Naive B cell (primary cell): ENCODE measurements around the gene TRIM61. TPM values are rescaled to one million over a fixed set of nuclear protein-coding genes. Genes with fewer than 3 reads are reported as not detected.
A peak's percentile ranks its signal among the peaks of the same experiment; 100 is the strongest.
"Not testable (repeated sequence)": the region's sequence is repeated elsewhere in the genome, so short reads cannot be mapped to it uniquely, and the experiment has no call there.

Source experiments
- ATAC-seq, 2 donors: fragments of 150-1000 bp; cut with Tn5 transposase; 2 replicates each; pipeline ENCODE4 v1.10.0; 2021; ENCODE audit warnings: low read depth in 2 of 2, mild to moderate bottlenecking in 2 of 2, moderate library complexity in 2 of 2
- DNase-seq: peaks from one replicate; pipeline ENCODE4 v3.0.0; 2022
- H3K27ac Mint-ChIP-seq, 6 donors: one replicate each; pipeline ENCODE4 v1.8.0; 2020 to 2022; ENCODE audit warnings: mild to moderate bottlenecking in 6 of 6, mixed read lengths in 6 of 6, moderate library complexity in 5 of 6, inconsistent platforms in 2 of 6
- H3K27me3 Mint-ChIP-seq, 3 donors: one replicate each; pipeline ENCODE4 v1.8.0; 2021 to 2022; ENCODE audit warnings: mixed read lengths in 3 of 3, mild to moderate bottlenecking in 1 of 3
- H3K36me3 Mint-ChIP-seq, 2 donors: one replicate each; pipeline ENCODE4 v1.8.0; 2020 to 2022; ENCODE audit warnings: mixed read lengths in 2 of 2, inconsistent platforms in 1 of 2, mild to moderate bottlenecking in 1 of 2
- H3K4me1 Mint-ChIP-seq, 3 donors: one replicate each; pipeline ENCODE4 v1.8.0; 2020 to 2022; ENCODE audit warnings: mixed read lengths in 3 of 3, inconsistent platforms in 1 of 3, mild to moderate bottlenecking in 1 of 3, moderate library complexity in 1 of 3
- H3K4me3 Mint-ChIP-seq, 8 donors: one replicate each; pipeline ENCODE4 v1.8.0; 2020 to 2022; ENCODE audit warnings: mild to moderate bottlenecking in 8 of 8, mixed read lengths in 8 of 8, moderate library complexity in 8 of 8, inconsistent platforms in 2 of 8
- H3K9me3 Mint-ChIP-seq, 7 donors: one replicate each; pipeline ENCODE4 v1.8.0; 2020 to 2022; ENCODE audit warnings: mixed read lengths in 7 of 7, mild to moderate bottlenecking in 5 of 7, inconsistent platforms in 2 of 7, moderate library complexity in 1 of 7
- polyA plus RNA-seq, 6 donors: library from polyadenylated mRNA; unstranded; fragments of 300-500 nt; fragmentation: Illumina TruSeq; gene quantifications; one replicate each; pipeline ENCODE4 v1.2.3, GENCODE V29; 2021; ENCODE audit warnings: low read depth in 6 of 6

Gene TRIM61
- polyA plus RNA-seq, 6 donors from 2014 or later, result 0.49 to 2.4 (median 2.2) TPM; not detected in 1

DNA sequence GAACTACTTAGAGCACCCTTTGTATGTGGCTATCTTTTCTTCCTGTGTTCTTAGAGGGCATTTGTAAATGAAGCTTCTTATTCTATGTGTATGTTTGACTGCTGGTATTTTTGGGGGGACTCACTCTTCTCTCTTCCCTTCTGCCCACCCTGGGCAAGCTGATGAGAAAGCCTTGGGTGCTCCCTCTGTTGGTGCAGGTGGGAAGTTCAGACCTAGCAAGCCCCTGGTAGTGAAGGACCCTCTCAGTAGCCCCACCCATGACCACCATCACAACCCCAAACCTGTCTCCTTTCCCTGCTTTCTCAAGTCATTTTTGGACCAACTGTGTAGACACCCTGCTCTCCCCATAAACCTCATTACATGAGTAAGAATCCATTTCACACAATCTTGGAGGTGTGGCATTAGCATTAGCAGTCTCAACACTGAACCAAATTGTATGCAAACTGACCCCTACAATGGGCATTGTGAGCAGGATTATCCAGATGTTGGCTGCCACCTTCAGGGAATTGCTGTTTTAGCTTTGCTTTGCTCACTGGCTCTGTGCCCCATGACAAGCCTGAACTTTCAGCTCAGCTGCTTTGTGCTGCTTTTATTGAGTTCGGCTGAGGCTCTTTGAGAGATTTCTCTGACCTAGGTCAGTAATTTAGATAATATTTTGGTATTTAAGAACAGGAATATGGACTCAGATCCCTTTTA, 27.9 kb downstream of the TRIM61 start:
- Mint-ChIP-seq H3K4me1 (no peaks in the 10 kb centered on the region), H3K27ac (no peak overlapping the region), H3K27me3 (peaks cover 47 to 60% (median 53%) of the 10 kb centered on the region in 3 donors)

DNA sequence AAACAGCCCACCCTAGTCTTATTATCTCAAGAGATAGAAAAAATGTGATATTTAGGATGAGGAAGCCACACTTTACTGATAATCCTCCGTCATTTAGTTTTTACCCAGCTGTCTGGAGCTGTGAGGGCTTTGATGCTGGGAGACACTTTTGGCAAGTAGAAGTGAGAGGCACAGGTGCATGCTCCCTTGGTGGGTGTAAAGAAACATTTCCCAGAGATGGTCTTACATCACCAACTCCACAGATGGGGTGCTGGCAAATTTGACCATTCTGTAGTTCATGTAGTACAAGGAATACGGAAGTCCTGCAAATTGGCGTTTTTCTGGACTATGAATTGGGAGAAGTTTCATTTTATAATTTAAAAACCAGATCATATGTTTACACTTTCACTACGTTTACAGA, 28.5 kb downstream of the TRIM61 start:
- Mint-ChIP-seq H3K36me3 (no peaks in the 10 kb centered on the region), H3K4me1 (no peaks in the 10 kb centered on the region), H3K9me3 (peaks cover 0 to 4% (median 0%) of the 10 kb centered on the region in 7 donors), H3K4me3 (no peak overlapping the region), H3K27me3 (peaks cover 47 to 60% (median 53%) of the 10 kb centered on the region in 3 donors), H3K27ac (no peak overlapping the region)
- ATAC-seq (no peak), DNase-seq (no peak)

More for the DNA sequence above, 27.9 kb downstream of the TRIM61 start:
- no peak for ATAC-seq
- H3K36me3 Mint-ChIP-seq, result no peaks in the 10 kb centered on the region
- DNase-seq, result no peak
- peak overlapping the region in 1 of 8 donors; percentile 6 for H3K4me3 Mint-ChIP-seq
- peaks cover 0 to 4% (median 0%) of the 10 kb centered on the region in 7 donors for H3K9me3 Mint-ChIP-seq

DNA sequence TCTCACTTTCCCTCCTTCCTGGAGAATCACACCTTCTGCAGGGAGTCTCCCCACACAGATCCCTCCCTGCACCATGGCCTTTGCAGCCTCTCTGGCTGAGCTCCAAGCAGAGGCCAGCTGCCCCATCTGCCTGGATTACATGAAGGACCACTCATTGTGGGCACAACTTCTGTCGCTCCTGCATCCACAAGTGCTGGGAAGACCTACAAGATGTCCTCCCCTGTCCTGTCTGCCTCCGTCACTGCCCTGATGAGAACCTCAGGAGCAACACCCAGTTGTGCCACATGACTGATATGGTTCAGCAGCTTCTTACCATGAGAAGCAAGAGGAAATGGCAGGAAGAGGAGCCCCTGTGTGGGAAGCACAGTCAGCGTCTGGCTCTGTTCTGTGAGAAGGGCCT, 29.5 kb downstream of the TRIM61 start:
- H3K27me3 Mint-ChIP-seq, result peaks cover 47 to 59% (median 53%) of the 10 kb centered on the region in 3 donors
- not testable (repeated sequence) for H3K27ac Mint-ChIP-seq, H3K36me3 Mint-ChIP-seq, H3K4me1 Mint-ChIP-seq, H3K4me3 Mint-ChIP-seq, ATAC-seq, H3K9me3 Mint-ChIP-seq, DNase-seq

DNA sequence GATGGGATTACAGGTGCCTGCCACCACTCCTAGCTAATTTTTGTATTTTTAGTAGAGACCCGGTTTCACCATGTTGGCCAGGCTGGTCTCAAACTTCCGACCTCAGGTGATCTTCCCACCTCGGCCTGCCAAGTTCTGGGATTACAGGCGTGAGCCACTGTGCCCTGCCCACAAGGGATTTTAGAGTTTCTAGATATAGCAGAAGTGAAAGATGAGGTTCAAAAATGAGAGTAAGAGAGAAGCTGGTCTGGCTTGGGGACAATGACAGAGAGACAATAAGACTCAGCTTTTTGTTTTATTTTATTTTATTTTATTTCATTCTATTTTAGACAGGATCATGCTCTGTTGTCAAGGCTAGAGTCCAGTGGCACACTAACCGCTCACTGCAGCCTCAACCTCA, 30.6 kb downstream of the TRIM61 start:
- no peaks in the 10 kb centered on the region for H3K36me3 Mint-ChIP-seq
- no peak overlapping the region for H3K4me3 Mint-ChIP-seq
- H3K27ac Mint-ChIP-seq, result no peak overlapping the region
- H3K9me3 Mint-ChIP-seq, result peaks cover 0 to 4% (median 1%) of the 10 kb centered on the region in 7 donors
- DNase-seq, result no peak
- no peak for ATAC-seq
- no peaks in the 10 kb centered on the region for H3K4me1 Mint-ChIP-seq
- peaks cover 37 to 50% (median 46%) of the 10 kb centered on the region in 3 donors for H3K27me3 Mint-ChIP-seq

DNA sequence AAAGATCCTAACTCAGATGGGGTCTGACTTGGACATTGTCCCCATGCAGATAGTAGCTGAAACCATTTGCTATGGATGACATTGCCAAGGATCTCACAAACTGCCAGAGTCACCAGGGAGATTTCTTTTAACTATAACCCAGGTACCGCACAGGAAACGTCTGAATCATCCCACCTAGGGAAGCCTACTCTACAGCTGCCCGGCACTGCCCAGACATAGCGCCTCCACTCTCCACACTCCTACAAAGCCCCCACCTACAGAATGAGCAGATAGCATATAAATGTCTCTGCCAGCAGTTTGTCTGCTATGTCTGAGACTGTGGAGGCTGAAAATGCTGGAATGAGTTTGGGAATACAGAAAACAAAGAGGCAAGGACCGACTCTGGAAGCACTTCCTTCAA, 32.3 kb downstream of the TRIM61 start:
- Mint-ChIP-seq H3K27ac (no peak overlapping the region), H3K9me3 (peaks cover 0 to 6% (median 1%) of the 10 kb centered on the region in 7 donors), H3K4me3 (no peak overlapping the region), H3K4me1 (no peaks in the 10 kb centered on the region), H3K36me3 (no peaks in the 10 kb centered on the region), H3K27me3 (peaks cover 28 to 44% (median 37%) of the 10 kb centered on the region in 3 donors)
- DNase-seq (no peak), ATAC-seq (no peak)

DNA sequence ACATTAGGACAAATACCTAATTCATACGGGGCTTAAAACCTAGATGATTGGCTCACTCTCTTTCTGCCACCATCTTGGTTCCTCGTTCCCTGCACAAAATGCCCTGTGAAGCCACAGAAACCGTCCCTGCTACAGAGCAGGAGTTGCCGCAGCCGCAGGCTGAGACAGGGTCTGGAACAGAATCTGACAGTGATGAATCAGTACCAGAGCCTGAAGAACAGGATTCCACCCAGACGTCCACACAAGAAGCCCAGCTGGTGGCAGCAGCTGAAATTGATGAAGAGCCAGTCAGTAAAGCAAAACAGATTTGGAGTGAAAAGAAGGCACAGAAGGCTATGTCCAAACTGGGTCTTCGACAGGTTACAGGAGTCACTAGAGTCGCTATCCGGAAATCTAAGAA, 34.3 kb downstream of the TRIM61 start:
- H3K27me3 Mint-ChIP-seq, result peaks cover 16 to 46% (median 43%) of the 10 kb centered on the region in 3 donors

DNA sequence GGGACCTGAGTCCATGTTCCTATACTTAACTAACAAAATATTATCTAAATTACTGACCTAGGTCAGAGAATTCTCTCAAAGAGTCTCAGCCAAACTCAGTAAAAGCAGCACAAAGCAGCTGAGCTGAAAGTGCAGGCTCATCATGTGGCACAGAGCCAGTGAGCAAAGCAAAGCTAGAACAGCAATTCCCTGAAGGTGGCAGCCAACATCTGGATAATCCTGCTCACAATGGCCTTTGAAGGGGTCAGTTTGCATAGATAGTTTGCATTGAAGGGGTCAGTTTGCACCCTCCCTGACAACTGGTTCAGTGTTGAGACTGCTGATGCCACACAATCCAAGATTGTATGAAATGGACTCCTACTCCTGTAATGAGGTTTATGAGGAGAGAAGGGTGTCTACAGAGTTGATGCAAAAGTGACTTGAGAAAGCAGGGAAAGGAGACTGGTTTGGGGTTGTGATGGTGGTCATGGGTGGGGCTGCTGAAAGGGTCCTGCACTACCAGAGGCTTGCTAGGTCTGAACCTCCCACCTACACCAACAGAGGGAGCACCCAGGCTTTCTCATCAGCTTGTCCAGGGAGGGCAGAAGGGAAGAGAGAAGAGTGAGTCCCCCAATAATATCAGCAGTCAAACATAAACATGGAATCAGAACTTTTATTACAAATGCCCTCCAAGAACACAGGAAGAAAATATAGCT, 39.7 kb downstream of the TRIM61 start:
- Mint-ChIP-seq H3K27me3 (peaks cover 4 to 40% (median 36%) of the 10 kb centered on the region in 3 donors), H3K36me3 (no peaks in the 10 kb centered on the region), H3K9me3 (peaks cover 0 to 4% (median 0%) of the 10 kb centered on the region in 7 donors), H3K27ac (no peak overlapping the region), H3K4me3 (no peak overlapping the region), H3K4me1 (no peaks in the 10 kb centered on the region)
- DNase-seq (no peak), ATAC-seq (no peak)

More for the DNA sequence above, 34.3 kb downstream of the TRIM61 start:
- Mint-ChIP-seq H3K4me1 (no peaks in the 10 kb centered on the region), H3K4me3 (no peak overlapping the region), H3K27ac (no peak overlapping the region), H3K9me3 (peaks cover 0 to 6% (median 1%) of the 10 kb centered on the region in 7 donors), H3K36me3 (no peaks in the 10 kb centered on the region)
- ATAC-seq (no peak), DNase-seq (no peak)

DNA sequence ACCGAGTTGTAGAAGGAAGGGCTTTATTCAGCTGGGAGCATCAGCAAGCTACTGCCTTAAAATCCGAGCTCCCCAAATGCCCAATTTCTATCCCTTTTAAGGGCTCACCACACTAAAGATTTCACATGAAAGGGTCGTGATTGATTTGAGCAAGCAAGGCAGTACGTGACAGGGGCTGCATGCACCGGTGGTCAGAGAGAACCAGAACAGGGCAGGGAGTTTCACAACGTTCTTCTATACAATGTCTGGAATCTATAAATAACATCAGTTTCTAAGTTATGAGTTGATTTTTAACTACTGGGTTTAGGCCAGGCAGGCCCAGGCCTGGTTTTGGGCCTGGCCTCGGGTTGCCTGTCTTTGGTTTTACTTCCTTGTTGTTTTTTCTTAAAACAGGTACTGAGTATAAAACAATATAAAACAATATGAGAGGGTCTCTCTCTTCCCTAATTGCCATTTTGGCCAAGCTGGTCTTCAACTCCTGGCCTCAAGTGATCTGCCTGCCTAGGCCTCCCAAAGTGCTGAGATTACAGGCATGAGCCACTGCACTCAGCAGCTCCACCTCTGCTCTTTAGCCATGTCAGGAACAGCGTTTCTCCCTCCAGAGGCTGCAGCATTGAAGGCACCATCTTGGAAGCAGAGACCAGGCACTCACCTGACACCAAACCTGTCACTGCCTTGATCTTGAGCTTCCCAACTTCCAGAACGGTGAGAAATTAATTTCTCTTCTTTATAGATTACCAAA, 41.4 kb downstream of the TRIM61 start:
- H3K4me1 Mint-ChIP-seq, ATAC-seq: not testable (repeated sequence)
- H3K27me3 Mint-ChIP-seq, result peaks cover 7 to 45% (median 27%) of the 10 kb centered on the region in 3 donors

DNA sequence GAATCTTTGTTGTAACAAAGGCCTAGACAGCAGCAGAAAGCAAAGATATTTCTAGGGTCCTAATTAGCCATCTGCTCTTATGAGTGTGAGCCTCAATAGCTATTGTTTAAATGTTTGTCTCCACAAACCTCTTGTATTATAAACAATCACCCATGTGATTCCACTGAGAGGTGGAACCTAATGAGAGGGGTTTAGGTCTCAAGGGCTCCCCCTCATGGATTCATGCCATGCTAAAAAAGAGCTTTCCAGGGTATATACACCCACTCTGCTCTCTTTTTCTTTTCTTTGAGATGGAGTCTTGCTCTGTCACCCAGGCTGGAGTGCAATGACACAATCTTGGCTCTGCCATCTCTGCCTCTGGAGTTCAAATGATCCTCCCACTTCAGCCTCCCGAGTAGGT, 42.1 kb downstream of the TRIM61 start:
- ATAC-seq, result no peak
- Mint-ChIP-seq H3K27ac (no peak overlapping the region), H3K4me3 (no peak overlapping the region), H3K9me3 (peaks cover 0 to 2% (median 0%) of the 10 kb centered on the region in 7 donors), H3K27me3 (peaks cover 8 to 39% (median 27%) of the 10 kb centered on the region in 3 donors), H3K36me3 (no peaks in the 10 kb centered on the region), H3K4me1 (no peaks in the 10 kb centered on the region)
- DNase-seq, result no peak

More for the DNA sequence above, 41.4 kb downstream of the TRIM61 start:
- DNase-seq, H3K36me3 Mint-ChIP-seq, H3K9me3 Mint-ChIP-seq, H3K4me3 Mint-ChIP-seq, H3K27ac Mint-ChIP-seq: not testable (repeated sequence)

DNA sequence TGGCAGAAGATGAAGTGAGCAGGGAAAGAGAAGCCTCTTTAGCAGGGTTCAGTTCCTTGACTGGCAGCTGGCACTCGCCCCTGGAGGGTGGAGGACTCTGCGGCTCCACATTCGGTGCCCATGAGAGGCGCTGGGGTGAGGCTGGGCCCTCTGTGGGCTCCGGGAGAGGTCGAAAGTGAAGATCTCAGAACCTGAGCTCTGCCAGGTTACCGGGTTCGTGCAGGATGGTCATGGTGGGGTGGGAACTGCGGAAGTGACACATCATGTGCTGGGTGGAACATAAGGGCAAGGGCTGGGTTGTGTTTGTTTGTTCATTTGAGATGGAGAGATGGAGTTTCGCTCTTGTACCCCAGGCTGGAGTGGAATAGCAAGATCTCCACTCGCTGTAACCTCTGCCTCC, 44.2 kb downstream of the TRIM61 start:
- ATAC-seq, result no peak
- Mint-ChIP-seq H3K4me1 (no peaks in the 10 kb centered on the region), H3K27me3 (peaks cover 8 to 20% (median 11%) of the 10 kb centered on the region in 3 donors), H3K9me3 (peaks cover 0 to 5% (median 0%) of the 10 kb centered on the region in 7 donors), H3K27ac (no peak overlapping the region), H3K4me3 (no peak overlapping the region), H3K36me3 (no peaks in the 10 kb centered on the region)
- no peak for DNase-seq

DNA sequence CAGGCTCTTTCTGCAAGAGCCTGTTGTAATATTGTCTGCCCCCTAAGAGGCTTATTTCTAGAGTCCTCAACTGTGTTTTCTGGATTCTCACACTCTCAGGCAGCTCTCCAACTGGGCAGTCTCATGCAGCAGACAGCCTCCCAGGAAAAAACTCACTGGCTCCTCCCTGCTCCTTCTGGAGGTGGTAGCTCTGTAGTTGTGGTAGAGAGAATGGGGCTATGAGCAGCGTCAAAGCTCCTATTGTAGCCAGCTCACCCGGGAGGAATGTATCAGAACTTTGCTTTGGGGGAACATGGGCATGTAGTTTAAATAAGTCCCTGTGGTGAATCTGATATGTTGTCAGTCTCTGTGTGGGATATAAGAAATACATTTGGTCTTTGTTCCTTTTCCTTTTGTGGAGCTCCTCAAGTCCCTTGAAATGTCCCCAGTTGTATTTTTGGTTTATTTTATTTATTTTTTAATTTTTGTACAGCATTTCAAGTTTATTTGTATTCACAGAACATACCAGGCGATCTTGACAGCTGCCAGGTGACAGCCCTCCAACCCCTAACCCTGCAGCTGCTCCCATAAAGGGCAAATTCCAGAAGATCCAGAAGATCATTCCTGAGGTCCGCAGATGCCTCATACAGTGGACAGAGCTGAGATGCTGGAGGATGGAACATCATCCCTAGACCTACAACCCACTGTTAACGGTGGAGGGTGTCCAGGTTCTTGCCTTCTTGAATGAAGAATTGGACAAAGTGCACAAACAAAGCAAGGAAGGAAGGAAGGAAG, 45.7 kb downstream of the TRIM61 start:
- peaks cover 6 to 13% (median 7%) of the 10 kb centered on the region in 3 donors for H3K27me3 Mint-ChIP-seq
- H3K27ac Mint-ChIP-seq, result no peak overlapping the region
- no peaks in the 10 kb centered on the region for H3K4me1 Mint-ChIP-seq
- no peak for DNase-seq
- peaks cover 0 to 5% (median 0%) of the 10 kb centered on the region in 7 donors for H3K9me3 Mint-ChIP-seq
- no peaks in the 10 kb centered on the region for H3K36me3 Mint-ChIP-seq
- ATAC-seq, result no peak
- no peak overlapping the region for H3K4me3 Mint-ChIP-seq

DNA sequence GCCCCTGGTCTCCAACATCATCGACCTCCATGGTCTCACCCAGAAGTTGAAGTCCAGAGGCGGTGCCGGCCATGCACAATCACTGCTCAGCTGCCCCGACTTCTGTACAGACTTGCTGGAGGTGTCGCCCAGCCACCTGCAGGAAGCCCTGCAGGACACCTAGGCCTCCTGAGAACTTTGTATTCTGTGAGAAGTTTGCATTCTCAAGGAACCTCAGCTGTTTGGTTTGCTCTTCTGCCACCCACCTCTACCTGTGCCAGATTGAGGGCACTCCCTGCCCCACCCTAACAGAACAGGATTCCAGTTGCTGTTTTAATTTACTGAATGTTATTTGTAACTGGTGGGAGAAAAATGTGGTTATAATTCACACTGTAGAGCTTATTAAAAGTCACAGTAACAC, 46.8 kb downstream of the TRIM61 start:
- no peaks in the 10 kb centered on the region for H3K4me1 Mint-ChIP-seq
- no peak overlapping the region for H3K27ac Mint-ChIP-seq
- no peak overlapping the region for H3K4me3 Mint-ChIP-seq
- H3K36me3 Mint-ChIP-seq, result no peaks in the 10 kb centered on the region
- DNase-seq, result no peak
- peaks cover 0 to 5% (median 0%) of the 10 kb centered on the region in 7 donors for H3K9me3 Mint-ChIP-seq
- H3K27me3 Mint-ChIP-seq, result peaks cover 6 to 13% (median 8%) of the 10 kb centered on the region in 3 donors
- ATAC-seq, result no peak

DNA sequence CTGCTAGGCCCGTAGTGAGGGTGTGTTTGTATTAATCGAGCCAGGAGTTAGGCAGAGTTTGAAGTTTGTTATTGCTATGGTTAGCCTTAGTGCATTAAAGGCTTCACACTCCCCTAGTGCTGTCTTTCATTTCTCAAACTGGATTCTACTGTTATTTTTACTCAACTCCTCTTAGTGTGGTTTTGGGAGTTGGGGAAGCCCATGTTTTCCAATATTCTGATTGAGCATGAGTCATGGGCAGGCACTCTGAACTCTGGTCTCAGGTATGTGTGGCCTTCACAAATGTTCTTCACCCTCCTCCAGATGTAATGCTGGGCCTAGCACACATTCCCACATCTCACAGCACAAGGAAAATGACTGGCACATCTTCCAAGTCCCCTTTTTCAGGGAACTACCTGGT, 50.4 kb downstream of the TRIM61 start:
- H3K36me3 Mint-ChIP-seq, H3K9me3 Mint-ChIP-seq, ATAC-seq, H3K4me3 Mint-ChIP-seq, H3K4me1 Mint-ChIP-seq, H3K27ac Mint-ChIP-seq, DNase-seq: not testable (repeated sequence)
- peaks cover under 1 to 12% (median 7%) of the 10 kb centered on the region in 3 donors for H3K27me3 Mint-ChIP-seq
